GM10266 (cell line): Measurements from ENCODE around the gene TDRD12.

Experiments
- DNase-seq: peaks from one replicate; pipeline ENCODE4 v3.0.0; 2012; ENCODE audit errors: extremely low spot score
- CTCF ChIP-seq: IDR thresholded peaks from 2 replicates; pipeline ENCODE4 v1.5.1; 2012; ENCODE audit warnings: mild to moderate bottlenecking, low read depth; ENCODE audit not compliant: control insufficient read depth, insufficient read depth; ENCODE audit errors: missing control alignments

TDRD12 gene

GRCh38 chr19:32811151-32811550, 91.6 kb downstream of the TDRD12 start:
- DNase-seq, result no peak

GRCh38 chr19:32812036-32812435, 92.5 kb downstream of the TDRD12 start:
- no peak for TF ChIP-seq CTCF
- no peak for DNase-seq

More at GRCh38 chr19:32811151-32811550, 91.6 kb downstream of the TDRD12 start:
- TF ChIP-seq CTCF, result no peak

GRCh38 chr19:32812571-32812970, 93.0 kb downstream of the TDRD12 start:
- TF ChIP-seq CTCF, result no peak
- DNase-seq, result no peak

- no peak for TF ChIP-seq CTCF
- DNase-seq, result no peak
Measured at GRCh38 chr19:32813862-32814425, 94.4 kb downstream of the TDRD12 start.

- no peak for DNase-seq
- no peak for TF ChIP-seq CTCF
Measured at GRCh38 chr19:32814624-32815023, 95.1 kb downstream of the TDRD12 start.

GRCh38 chr19:32816555-32817099, 97.1 kb downstream of the TDRD12 start:
- no peak for TF ChIP-seq CTCF

GRCh38 chr19:32817569-32818476, 98.3 kb downstream of the TDRD12 start:
- no peak for TF ChIP-seq CTCF
- no peak for DNase-seq

More at GRCh38 chr19:32816555-32817099, 97.1 kb downstream of the TDRD12 start:
- no peak for DNase-seq
